GM12878 (cell line): ENCODE results near the gene MSLN. TPM values are rescaled to one million over a fixed set of nuclear protein-coding genes. Genes with fewer than 3 reads are reported as not detected.

ENCODE experiments used
- ATAC-seq: fragments of 200-7000 bp; cut with Tn5 transposase; 3 replicates; pipeline ENCODE4 v1.9.1; 2020; ENCODE audit warnings: mild to moderate bottlenecking, moderate library complexity
- BruUV-seq: library from RNA; stranded (reverse); fragments of 400-500 nt; replicated peaks from 2 replicates; lab custom pipeline; 2021; lab: Mats Ljungman, UMichigan
- CTCF ChIA-PET: fragments of 300-600 bp; sonication (Branson Sonifier 250); formaldehyde crosslinking; extraction: SDS; loops from one replicate; lab custom pipeline; 2021; ENCODE audit warnings: inconsistent platforms; lab: Yijun Ruan, JAX
- POLR2A ChIA-PET: fragments of 350-600 bp; formaldehyde crosslinking; extraction: SDS; loops from one replicate; lab custom pipeline; 2021; ENCODE audit warnings: inconsistent platforms; lab: Charles Lee
- RAD21 ChIA-PET: fragments of 300-600 bp; sonication (Branson Sonifier 250); formaldehyde crosslinking; loops from one replicate; lab custom pipeline; 2023; ENCODE audit warnings: antibody characterized with exemption; ENCODE audit not compliant: unreplicated experiment; lab: Charles Lee
- SMC1A ChIA-PET: fragments of 300-600 bp; sonication (Branson Sonifier 250); formaldehyde crosslinking; loops from one replicate; lab custom pipeline; 2023; ENCODE audit not compliant: unreplicated experiment, uncharacterized antibody; lab: Charles Lee
- DNase-seq: peaks from one replicate; pipeline ENCODE4 v3.0.0-alpha.2; 2011; ENCODE audit warnings: low read depth, low spot score
- FAIRE-seq: peaks from 3 replicates; lab custom pipeline; 2011; peaks lifted over from hg19 to GRCh38; lab: Jason Lieb, UNC
- H2AFZ ChIP-seq: 2 replicates; pipeline ENCODE4 v1.6.0; 2011; ENCODE audit warnings: low read depth, low read length, control low read depth; ENCODE audit not compliant: control insufficient read depth
- H3K27ac ChIP-seq: 2 replicates; pipeline ENCODE4 v1.5.1; 2011; ENCODE audit warnings: control low read depth; ENCODE audit not compliant: control insufficient read depth, insufficient read depth
- H3K27me3 ChIP-seq, 2 experiments: replicated peaks in 1 of 2; 2 replicates each; pipeline versions ENCODE4 v1.6.0 to v1.6.1; 2011; ENCODE audit warnings: low read length in 1 of 2; ENCODE audit not compliant: control insufficient read depth in 2 of 2, insufficient read depth in 2 of 2
- H3K36me3 ChIP-seq, 2 experiments: 2 replicates each; pipeline ENCODE4 v1.5.1; 2011; ENCODE audit warnings: low read length in 1 of 2; ENCODE audit not compliant: control insufficient read depth in 2 of 2, insufficient read depth in 2 of 2
- H3K4me1 ChIP-seq: 2 replicates; pipeline ENCODE4 v1.6.1; 2011; ENCODE audit warnings: mild to moderate bottlenecking, low read length, moderate library complexity, mixed read lengths; ENCODE audit not compliant: control insufficient read depth, insufficient read depth
- H3K4me2 ChIP-seq: 2 replicates; pipeline ENCODE4 v1.6.0; 2011; ENCODE audit warnings: control low read depth; ENCODE audit not compliant: control insufficient read depth, insufficient read depth
- H3K4me3 ChIP-seq: fragments of 200-600 bp; sonication (generic); 2 replicates; pipeline ENCODE4 v1.5.1; 2016
- H3K79me2 ChIP-seq: 2 replicates; pipeline ENCODE4 v1.6.0; 2011; ENCODE audit warnings: low read length; ENCODE audit not compliant: control insufficient read depth, insufficient read depth
- H3K9ac ChIP-seq: 2 replicates; pipeline ENCODE4 v1.8.0; 2011; ENCODE audit warnings: low read length, control low read depth, mixed read lengths; ENCODE audit not compliant: control insufficient read depth, insufficient read depth
- H3K9me3 ChIP-seq: replicated peaks from 3 replicates; pipeline ENCODE4 v1.5.1; 2011; ENCODE audit warnings: mild to moderate bottlenecking, low read length; ENCODE audit not compliant: control insufficient read depth, insufficient read depth
- H4K20me1 ChIP-seq: 2 replicates; pipeline ENCODE4 v1.6.0; 2011; ENCODE audit not compliant: control insufficient read depth, insufficient read depth
- HDAC2 ChIP-seq: fragments of 200-600 bp; sonication (generic); IDR thresholded peaks from 2 replicates; pipeline ENCODE4 v1.6.1; 2017
- HDGF ChIP-seq: fragments of 450-650 bp; IDR thresholded peaks from 2 replicates; pipeline ENCODE4 v1.6.1; 2016; ENCODE audit warnings: antibody characterized with exemption
- WGBS: methylation state at CpG from one replicate; pipeline ENCODE4 v1.1.6; 2016; ENCODE audit warnings: low lambda C conversion rate; ENCODE audit not compliant: insufficient replicate concordance, insufficient coverage; ENCODE audit errors: missing lambda C conversion rate; 5-methylcytosine and 5-hydroxymethylcytosine counted together
- in situ Hi-C: fragments of 300-500 bp; cut with MboI; formaldehyde crosslinking; loops from 9 replicates; pipeline ENCODE4 v1.14.3; 2018; ENCODE audit warnings: mixed read lengths
- intact Hi-C: fragments of 100-400 bp; cut with micrococcal nuclease; formaldehyde crosslinking; loops from one replicate; pipeline ENCODE4 v1.14.2; 2022; ENCODE audit not compliant: unreplicated experiment
- polyA plus RNA-seq, 11 experiments: library from polyadenylated mRNA; depleted of rRNA in 4 of 11; unstranded in 6 of 11; stranded (reverse) in 5 of 11; fragments of >200 nt; fragmentation: Nextera tagmentation in 4 of 11; fragmentation: Illumina TruSeq in 1 of 11; extraction: Ambion mirVana in 4 of 11; extraction: Trizol in 1 of 11; gene quantifications; 1 replicate in 1 of 11; 2 replicates in 10 of 11; pipeline versions ENCODE4 v1.2.1 to v1.2.3, GENCODE V29; 2011 to 2016; ENCODE audit warnings: inconsistent platforms in 2 of 11, missing spikeins in 2 of 11, low read depth in 1 of 11
- total RNA-seq, 4 experiments: library from RNA; depleted of rRNA in 3 of 4; stranded (reverse); fragments of >200 nt in 3 of 4; fragmentation: Illumina TruSeq in 1 of 4; extraction: Trizol in 1 of 4; gene quantifications; 2 replicates each; pipeline versions ENCODE4 v1.2.1 to v1.2.3, GENCODE V29; 2013 to 2021

The MSLN gene
- total and polyA plus RNA-seq, 10 of the 15 experiments (the other 5 are each of a cell fraction or from before 2014, with no cell fraction given) = 0.08 TPM; not detected in 9

DNA sequence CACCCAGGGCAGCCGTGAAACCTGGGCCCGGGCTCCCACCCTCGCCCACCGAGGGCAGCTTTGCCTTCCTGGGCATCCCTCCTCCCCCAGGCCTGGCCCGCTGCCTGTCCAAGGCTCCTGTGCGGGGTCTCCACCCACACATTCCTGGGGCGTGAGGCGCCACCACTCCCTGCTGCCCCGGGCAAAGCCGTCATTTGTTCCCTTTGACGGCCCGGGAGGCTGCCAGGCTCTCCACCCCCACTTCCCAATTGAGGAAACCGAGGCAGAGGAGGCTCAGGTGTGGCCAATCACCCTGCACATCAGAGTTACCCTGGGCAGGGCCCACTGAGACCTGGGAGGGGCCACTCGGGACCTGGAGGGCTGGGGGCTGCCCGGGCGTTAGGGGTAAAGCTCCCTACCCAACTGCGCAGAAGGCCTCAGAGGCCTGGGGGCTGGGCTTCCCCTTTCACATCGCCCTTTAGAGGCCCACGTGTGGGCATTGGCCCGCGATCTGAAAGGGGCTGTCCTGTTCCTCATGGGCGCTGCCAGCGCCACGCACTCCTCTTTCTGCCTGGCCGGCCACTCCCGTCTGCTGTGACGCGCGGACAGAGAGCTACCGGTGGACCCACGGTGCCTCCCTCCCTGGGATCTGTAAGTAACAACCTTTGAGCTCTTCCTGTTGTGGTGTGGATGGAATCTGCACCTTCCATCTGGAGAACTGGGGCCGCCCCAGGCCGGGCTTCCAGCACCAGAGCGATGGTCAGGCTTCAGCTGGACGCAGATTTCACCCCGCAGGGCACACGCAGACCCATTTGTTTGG, at the start of gene MSLN (continued):
- no peak for TF ChIP-seq HDAC2

- ChIA-PET CTCF (interaction anchor here (0.6 to 1.3 kb wide), 3 partner anchors 30 to 209 kb away, joined by 3 to 5 read pairs (median 4); no protein-coding TSS in a partner anchor), SMC1A (no interaction called here), POLR2A (no interaction called here), RAD21 (no interaction called here)
- 43% methylated on average over 12 of the region's 12 CpGs for WGBS
- Histone ChIP-seq H3K27me3 (no peaks in the 10 kb centered on the region; a peak in 2 of 4 replicates), H3K27ac (no peak overlapping the region), H4K20me1 (no peaks in the 10 kb centered on the region), H3K4me2 (no peak overlapping the region), H3K79me2 (no peaks in the 10 kb centered on the region), H3K9ac (no peak overlapping the region), H3K4me1 (no peaks in the 10 kb centered on the region), H3K4me3 (no peak overlapping the region), H3K9me3 (no peaks in the 10 kb centered on the region), H2AFZ (no peak overlapping the region), H3K36me3 (no peaks in the 10 kb centered on the region)
- ATAC-seq (no peak), DNase-seq (no peak), FAIRE-seq (no peak)
- intact Hi-C loops = loop anchor here (1.0 to 2.0 kb wide), 2 partner anchors 74 to 392 kb away; no protein-coding TSS in a partner anchor
- in situ Hi-C loops = loop anchor here (5.0 kb wide), 1 partner anchor 76 kb away; the partner anchor contains the start of genes CHTF18 and RPUSD1
- no TSS peak for BruUV-seq
- no peak for TF ChIP-seq HDGF
Measured at GRCh38 chr16:711084-711483, 49.5 kb upstream of the MSLN start.
